Sigmoid colon (tissue), 7 donors: ENCODE data around the gene COCH. TPM values are rescaled to one million over a fixed set of nuclear protein-coding genes. Genes with fewer than 3 reads are reported as not detected.

ENCODE experiments used
- DNase-seq: peaks from one replicate; pipeline ENCODE4 v3.0.0-alpha.2; 2019
- H3K27ac ChIP-seq, 4 donors: fragments of 200-600 bp; sonication (generic); one replicate each; pipeline ENCODE4 v1.5.1; 2016 to 2019; ENCODE audit warnings: mild to moderate bottlenecking in 1 of 4
- H3K27me3 ChIP-seq, 3 donors: fragments of 200-600 bp; sonication (generic); one replicate each; pipeline ENCODE4 v1.5.1; 2019; ENCODE audit warnings: mild to moderate bottlenecking in 1 of 3
- H3K36me3 ChIP-seq, 4 donors: fragments of 200-600 bp; sonication (generic); one replicate each; pipeline ENCODE4 v1.5.1; 2016 to 2019
- H3K4me1 ChIP-seq, 4 donors: fragments of 200-600 bp; sonication (generic); one replicate each; pipeline ENCODE4 v1.5.1; 2017 to 2019
- H3K4me3 ChIP-seq, 4 donors: fragments of 200-600 bp; sonication (generic); one replicate each; pipeline ENCODE4 v1.5.1; 2017 to 2019; ENCODE audit warnings: mild to moderate bottlenecking in 2 of 4, moderate library complexity in 1 of 4
- H3K9me3 ChIP-seq, 4 donors: fragments of 200-600 bp in 3 of 4; sonication (generic) in 3 of 4; one replicate each; pipeline versions ENCODE4 v1.5.1 to v1.6.1; 2013 to 2019
- EP300 ChIP-seq, 4 donors: sonication (generic); formaldehyde crosslinking; IDR thresholded peaks; one replicate each; pipeline ENCODE4 v1.6.1; 2017; ENCODE audit warnings: antibody characterized with exemption in 4 of 4
- POLR2A ChIP-seq, 2 donors: fragments of 450-650 bp; IDR thresholded peaks; one replicate each; pipeline ENCODE4 v1.6.1; 2016; ENCODE audit warnings: antibody characterized with exemption in 2 of 2, mild to moderate bottlenecking in 2 of 2, moderate library complexity in 2 of 2
- POLR2AphosphoS5 ChIP-seq, 4 donors: sonication (generic); formaldehyde crosslinking; IDR thresholded peaks; one replicate each; pipeline ENCODE4 v1.6.1; 2017; ENCODE audit warnings: antibody characterized with exemption in 4 of 4
- WGBS, 2 donors: extraction: QIAGEN DNeasy Blood & Tissue Kit; methylation state at CpG; one replicate each; pipeline ENCODE4 v1.1.7; 2013; 5-methylcytosine and 5-hydroxymethylcytosine counted together
- intact Hi-C: fragments of 100-400 bp; cut with DNase I; formaldehyde crosslinking; loops from one replicate; pipeline ENCODE4 v1.15.1; 2023
- polyA plus RNA-seq, 3 donors: library from polyadenylated mRNA; stranded (reverse); fragments of 200-250 nt; gene quantifications; one replicate each; pipeline ENCODE4 v1.2.3, GENCODE V29; 2013
- total RNA-seq, 4 donors: library from RNA; depleted of rRNA; stranded (reverse); fragments of >200 nt; gene quantifications; one replicate each; pipeline ENCODE4 v1.1.0, GENCODE V29; 2016
- TF ChIP-seq, protein P1 (sequence below), 4 experiments: fragments of 450-650 bp in 3 of 4; fragments of 200-600 bp in 1 of 4; IDR thresholded peaks; one replicate each; pipeline ENCODE4 v1.5.1; 2016 to 2019; ENCODE audit warnings: antibody characterized with exemption in 4 of 4, mild to moderate bottlenecking in 3 of 4, moderate library complexity in 2 of 4
- donor health status: healthy with polysubstance abuse.
- donor health status: Bipolar disorder and iron deficiency.
- donor health status: healthy.

The COCH gene
- total and polyA plus RNA-seq, 7 donors, result 0.71 to 15.1 (median 1.6) TPM

- H3K36me3 ChIP-seq, result no peaks in the 10 kb centered on the region
- no peaks in the 10 kb centered on the region for H3K9me3 ChIP-seq
- no peak overlapping the region for H3K4me3 ChIP-seq
- no peak overlapping the region for H3K27ac ChIP-seq
- no peaks in the 10 kb centered on the region for H3K4me1 ChIP-seq
- intact Hi-C loops, result no loop called here
- 81 to 87% methylated on average over 1 of the region's 1 CpG for WGBS, 2 donors
- no peaks in the 10 kb centered on the region for H3K27me3 ChIP-seq
- no peak for DNase-seq
- TF ChIP-seq, protein P1, sequence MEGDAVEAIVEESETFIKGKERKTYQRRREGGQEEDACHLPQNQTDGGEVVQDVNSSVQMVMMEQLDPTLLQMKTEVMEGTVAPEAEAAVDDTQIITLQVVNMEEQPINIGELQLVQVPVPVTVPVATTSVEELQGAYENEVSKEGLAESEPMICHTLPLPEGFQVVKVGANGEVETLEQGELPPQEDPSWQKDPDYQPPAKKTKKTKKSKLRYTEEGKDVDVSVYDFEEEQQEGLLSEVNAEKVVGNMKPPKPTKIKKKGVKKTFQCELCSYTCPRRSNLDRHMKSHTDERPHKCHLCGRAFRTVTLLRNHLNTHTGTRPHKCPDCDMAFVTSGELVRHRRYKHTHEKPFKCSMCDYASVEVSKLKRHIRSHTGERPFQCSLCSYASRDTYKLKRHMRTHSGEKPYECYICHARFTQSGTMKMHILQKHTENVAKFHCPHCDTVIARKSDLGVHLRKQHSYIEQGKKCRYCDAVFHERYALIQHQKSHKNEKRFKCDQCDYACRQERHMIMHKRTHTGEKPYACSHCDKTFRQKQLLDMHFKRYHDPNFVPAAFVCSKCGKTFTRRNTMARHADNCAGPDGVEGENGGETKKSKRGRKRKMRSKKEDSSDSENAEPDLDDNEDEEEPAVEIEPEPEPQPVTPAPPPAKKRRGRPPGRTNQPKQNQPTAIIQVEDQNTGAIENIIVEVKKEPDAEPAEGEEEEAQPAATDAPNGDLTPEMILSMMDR (IDR thresholded peaks at IDR 0.05), result no peak
- no peak for TF ChIP-seq POLR2AphosphoS5 (IDR thresholded peaks at IDR 0.05)
- TF ChIP-seq POLR2A (IDR thresholded peaks at IDR 0.05), result no peak
- no peak for TF ChIP-seq EP300 (IDR thresholded peaks at IDR 0.05)
Measured at GRCh38 chr14:30849983-30850382, 24.4 kb upstream of the COCH start.

DNA sequence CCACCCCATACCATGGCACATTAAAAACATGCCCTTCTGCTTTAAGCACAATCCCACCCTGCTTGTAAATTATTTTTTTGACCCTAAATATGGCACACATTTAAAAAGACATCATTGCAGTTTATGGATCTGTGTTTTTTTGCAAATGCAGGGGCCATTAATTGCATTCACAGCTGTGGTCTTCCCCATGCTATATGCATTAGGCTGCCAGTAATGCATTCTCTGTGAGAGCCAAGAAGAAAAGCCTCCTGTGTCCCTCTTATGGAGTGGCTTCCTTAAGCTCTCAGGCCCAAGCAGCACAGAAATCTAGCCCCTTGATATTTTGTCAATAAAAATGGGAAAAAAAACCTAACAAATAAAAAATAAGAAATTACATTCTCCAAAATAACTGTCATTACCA lies 20.4 kb upstream of the COCH start:
- Histone ChIP-seq H3K9me3 (no peaks in the 10 kb centered on the region), H3K4me1 (no peaks in the 10 kb centered on the region), H3K27ac (no peak overlapping the region), H3K27me3 (no peaks in the 10 kb centered on the region), H3K36me3 (no peaks in the 10 kb centered on the region), H3K4me3 (no peak overlapping the region)
- intact Hi-C loops, result no loop called here
- no peak for TF ChIP-seq EP300 (IDR thresholded peaks at IDR 0.05)
- no peak for TF ChIP-seq POLR2AphosphoS5 (IDR thresholded peaks at IDR 0.05)
- no peak for TF ChIP-seq POLR2A (IDR thresholded peaks at IDR 0.05)
- TF ChIP-seq, protein P1 (IDR thresholded peaks at IDR 0.05), result no peak
- DNase-seq, result no peak

DNA sequence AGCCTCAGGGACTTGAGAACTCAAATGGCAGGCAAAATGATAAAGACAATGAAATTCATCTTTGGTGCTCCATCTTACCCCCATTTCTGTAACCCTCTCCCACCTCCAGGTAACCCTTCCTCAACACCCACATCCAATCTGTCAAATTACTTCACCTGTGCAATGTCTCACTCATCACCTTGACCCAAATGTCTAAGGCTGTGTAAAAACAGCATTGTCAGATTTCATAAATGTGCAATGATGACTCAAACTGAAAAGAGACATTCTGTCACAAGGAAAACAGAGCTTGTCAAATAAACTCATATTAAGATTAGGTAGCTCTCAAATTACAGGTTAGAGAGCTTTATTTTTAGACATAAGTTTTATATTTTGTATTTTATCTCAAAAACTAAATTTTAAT lies 19.9 kb upstream of the COCH start:
- no peak overlapping the region for H3K4me3 ChIP-seq
- H3K27me3 ChIP-seq, result no peaks in the 10 kb centered on the region
- no peak overlapping the region for H3K27ac ChIP-seq
- TF ChIP-seq POLR2A (IDR thresholded peaks at IDR 0.05), result no peak
- TF ChIP-seq POLR2AphosphoS5 (IDR thresholded peaks at IDR 0.05), result no peak
- TF ChIP-seq, protein P1 (IDR thresholded peaks at IDR 0.05), result no peak
- TF ChIP-seq EP300 (IDR thresholded peaks at IDR 0.05), result no peak
- no peak for DNase-seq
- no peaks in the 10 kb centered on the region for H3K4me1 ChIP-seq
- intact Hi-C loops, result no loop called here
- no peaks in the 10 kb centered on the region for H3K36me3 ChIP-seq
- no peaks in the 10 kb centered on the region for H3K9me3 ChIP-seq

DNA sequence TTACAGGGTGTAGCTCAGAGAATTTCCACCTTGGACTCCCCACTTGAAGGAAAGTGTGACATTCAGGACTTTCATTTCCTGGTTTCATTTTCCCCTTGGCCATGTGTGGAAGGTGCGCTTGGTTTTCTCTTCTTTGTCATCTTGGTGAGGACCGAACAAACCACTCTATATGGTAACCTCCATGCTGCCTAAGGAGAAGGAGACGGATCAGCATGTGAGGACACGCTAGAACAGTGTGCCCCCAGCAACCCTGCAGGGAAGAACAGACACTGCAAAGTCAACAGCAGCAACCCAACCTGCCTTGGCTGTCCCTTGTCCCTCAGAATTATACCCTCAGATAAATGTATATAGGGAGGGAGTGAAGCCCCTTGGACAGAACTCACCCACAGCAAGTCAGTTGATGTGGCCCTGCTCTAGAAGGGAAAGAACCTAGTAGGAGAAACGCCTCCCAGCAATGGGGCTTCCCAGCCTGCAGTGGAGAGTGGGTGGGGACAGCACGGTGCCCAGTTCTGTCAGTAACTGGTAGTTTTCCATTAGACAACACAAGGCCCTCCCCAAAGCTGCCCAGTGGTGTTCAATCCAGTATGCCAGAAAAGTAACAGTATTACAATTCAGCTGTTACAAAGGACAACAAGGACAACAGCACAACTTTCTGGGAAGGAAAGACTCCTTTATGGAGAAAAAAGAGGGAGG lies 18.9 kb upstream of the COCH start:
- WGBS, 2 donors, result 84 to 87% methylated on average over 6 of the region's 6 CpGs
- no peaks in the 10 kb centered on the region for H3K9me3 ChIP-seq
- no peak for TF ChIP-seq POLR2AphosphoS5 (IDR thresholded peaks at IDR 0.05)
- TF ChIP-seq EP300 (IDR thresholded peaks at IDR 0.05), result no peak
- TF ChIP-seq, protein P1 (IDR thresholded peaks at IDR 0.05), result no peak
- TF ChIP-seq POLR2A (IDR thresholded peaks at IDR 0.05), result no peak
- no peak overlapping the region for H3K27ac ChIP-seq
- DNase-seq, result no peak
- H3K27me3 ChIP-seq, result no peaks in the 10 kb centered on the region
- intact Hi-C loops, result no loop called here
- no peak overlapping the region for H3K4me3 ChIP-seq
- H3K4me1 ChIP-seq, result no peaks in the 10 kb centered on the region
- no peaks in the 10 kb centered on the region for H3K36me3 ChIP-seq

- Histone ChIP-seq H3K4me3 (no peak overlapping the region), H3K27me3 (no peaks in the 10 kb centered on the region), H3K9me3 (no peaks in the 10 kb centered on the region), H3K27ac (no peak overlapping the region), H3K36me3 (no peaks in the 10 kb centered on the region), H3K4me1 (no peaks in the 10 kb centered on the region)
- TF ChIP-seq POLR2A (IDR thresholded peaks at IDR 0.05), result no peak
- TF ChIP-seq, protein P1 (IDR thresholded peaks at IDR 0.05), result no peak
- intact Hi-C loops, result no loop called here
- DNase-seq, result no peak
- WGBS, 2 donors, result 92 to 94% methylated on average over 1 of the region's 1 CpG
Measured at GRCh38 chr14:30861200-30861599, 13.2 kb upstream of the COCH start.
